Activated CD4-positive, alpha-beta T cell treated with anti-CD3 and anti-CD28 coated beads, Interleukin-2, amount 50 U/mL, for 4 hours (primary cell): ENCODE results near the gene ZNF253.
"Not testable (repeated sequence)": the region's sequence is repeated elsewhere in the genome, so short reads cannot be mapped to it uniquely, and the experiment has no call there.

ENCODE experiments used
- DNase-seq, 2 experiments: peaks; one replicate each; pipeline ENCODE4 v3.0.0-alpha.2; 2020

The ZNF253 gene

GRCh38 chr19:19865750-19866610, at the start of gene ZNF253:
ZNF253 (plus strand) TSS chr19:19865882; CDS start chr19:19865997, 115 bp downstream.
- DNase-seq: peak; percentile 95

- DNase-seq: no peak
Measured at GRCh38 chr19:19816679-19817078, 49.0 kb upstream of the ZNF253 start.

GRCh38 chr19:19817357-19817756, 48.3 kb upstream of the ZNF253 start:
- DNase-seq: peak; percentile 36 to 50

- no peak for DNase-seq
Measured at GRCh38 chr19:19820774-19821320, 44.8 kb upstream of the ZNF253 start.

- peak; percentile 96 to 97 for DNase-seq
Measured at GRCh38 chr19:19821366-19821951, 44.2 kb upstream of the ZNF253 start, which contains the start of gene ZNF506. ZNF506 (minus strand) TSS chr19:19821750; CDS start chr19:19821603, 147 bp downstream.

GRCh38 chr19:19821976-19822375, 43.7 kb upstream of the ZNF253 start:
- DNase-seq: not testable (repeated sequence)

- no peak for DNase-seq
Measured at GRCh38 chr19:19823916-19824315, 41.8 kb upstream of the ZNF253 start.

GRCh38 chr19:19826875-19827274, 38.8 kb upstream of the ZNF253 start:
- no peak for DNase-seq

GRCh38 chr19:19835560-19836038, 30.1 kb upstream of the ZNF253 start:
- DNase-seq: no peak

GRCh38 chr19:19847781-19848180, 17.9 kb upstream of the ZNF253 start:
- DNase-seq: no peak

- DNase-seq: no peak
Measured at GRCh38 chr19:19849056-19849455, 16.6 kb upstream of the ZNF253 start.

- DNase-seq: not testable (repeated sequence)
Measured at GRCh38 chr19:19851740-19852139, 13.9 kb upstream of the ZNF253 start.

GRCh38 chr19:19858751-19859150, 6.9 kb upstream of the ZNF253 start:
- DNase-seq: no peak

- peak in 1 of 2 experiments; percentile 16 for DNase-seq
Measured at GRCh38 chr19:19860756-19861390, 4.8 kb upstream of the ZNF253 start.

GRCh38 chr19:19866611-19867248, 1.0 kb downstream of the ZNF253 start:
- DNase-seq: peak; percentile 12 to 16

- not testable (repeated sequence) for DNase-seq
Measured at GRCh38 chr19:19870086-19870485, 4.4 kb downstream of the ZNF253 start.

- DNase-seq: no peak
Measured at GRCh38 chr19:19871932-19872331, 6.2 kb downstream of the ZNF253 start.

GRCh38 chr19:19873381-19873780, 7.7 kb downstream of the ZNF253 start:
- DNase-seq: no peak

- no peak for DNase-seq
Measured at GRCh38 chr19:19877724-19878123, 12.0 kb downstream of the ZNF253 start.

- DNase-seq: no peak
Measured at GRCh38 chr19:19884583-19884982, 18.9 kb downstream of the ZNF253 start.

GRCh38 chr19:19892055-19892941, 26.6 kb downstream of the ZNF253 start:
- DNase-seq: not testable (repeated sequence)
